Activated CD8-positive, alpha-beta memory T cell treated with anti-CD3 and anti-CD28 coated beads, Interleukin-2, amount 10 ng/mL, durations not matched to agents 7 days and 5 days (primary cell): Measurements from ENCODE around the gene BPI. TPM values are rescaled to one million over a fixed set of nuclear protein-coding genes. Genes with fewer than 3 reads are reported as not detected.

ENCODE experiments used
- ATAC-seq: fragments of 150-1000 bp; cut with Tn5 transposase; one replicate; pipeline ENCODE4 v1.10.0; 2021; ENCODE audit warnings: moderate library complexity
- CTCF ChIA-PET: fragments of 350-600 bp; sonication (Branson Sonifier 250); formaldehyde crosslinking; loops from one replicate; lab custom pipeline; 2021; ENCODE audit warnings: antibody characterized with exemption; lab: Charles Lee
- DNase-seq: peaks from one replicate; pipeline ENCODE4 v3.0.0-alpha.2; 2020
- H3K27ac Mint-ChIP-seq: one replicate; pipeline ENCODE4 v1.8.0; 2021; ENCODE audit warnings: mild to moderate bottlenecking, mixed read lengths
- H3K27me3 Mint-ChIP-seq: one replicate; pipeline ENCODE4 v1.8.0; 2021; ENCODE audit warnings: mixed read lengths
- H3K36me3 Mint-ChIP-seq: one replicate; pipeline ENCODE4 v1.8.0; 2021; ENCODE audit warnings: mild to moderate bottlenecking, mixed read lengths
- H3K4me1 Mint-ChIP-seq: one replicate; pipeline ENCODE4 v1.8.0; 2021; ENCODE audit warnings: mixed read lengths
- H3K4me3 Mint-ChIP-seq: one replicate; pipeline ENCODE4 v1.8.0; 2021; ENCODE audit warnings: mild to moderate bottlenecking, moderate library complexity, mixed read lengths
- H3K9me3 Mint-ChIP-seq: one replicate; pipeline ENCODE4 v1.8.0; 2022; ENCODE audit warnings: low read depth, mixed read lengths
- total RNA-seq, 2 experiments: library from RNA; stranded (reverse); gene quantifications; one replicate each; pipeline ENCODE4 v1.2.3, GENCODE V29; 2021

Gene BPI
- total RNA-seq, 2 experiments from 2014 or later, result not detected

DNA sequence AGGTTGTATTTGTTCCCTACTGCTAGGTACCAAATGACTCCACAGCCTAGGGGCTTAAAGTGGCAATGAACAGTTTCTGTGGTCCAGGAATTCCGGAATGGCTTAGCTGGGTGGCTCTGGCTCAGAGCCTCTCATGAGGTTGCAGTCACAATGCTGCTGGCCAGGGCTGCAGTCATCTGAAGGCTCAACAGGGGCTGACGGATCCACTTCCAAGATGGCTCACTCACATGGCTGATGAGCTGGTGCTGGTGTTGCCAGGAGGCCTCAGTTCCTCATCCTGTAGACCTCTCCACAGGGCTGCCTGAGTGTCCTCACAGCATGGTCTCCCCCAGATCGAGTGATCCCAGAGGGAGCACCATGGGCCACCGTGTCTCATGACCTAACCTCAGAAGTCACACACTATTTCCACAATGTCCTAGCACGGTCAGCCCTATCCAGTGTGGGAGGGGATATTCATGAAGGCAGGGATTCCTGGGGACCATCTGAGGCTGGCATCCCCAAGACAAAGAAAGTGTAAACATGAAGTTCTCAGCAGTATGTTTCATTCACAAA lies 19.0 kb upstream of the BPI start:
- peaks cover 15% of the 10 kb centered on the region for H3K27me3 Mint-ChIP-seq
- no peak for ATAC-seq
- no peaks in the 10 kb centered on the region for H3K36me3 Mint-ChIP-seq
- no peaks in the 10 kb centered on the region for H3K9me3 Mint-ChIP-seq
- no peak overlapping the region for H3K4me3 Mint-ChIP-seq
- H3K4me1 Mint-ChIP-seq, result peaks cover 3% of the 10 kb centered on the region
- H3K27ac Mint-ChIP-seq, result no peak overlapping the region
- CTCF ChIA-PET, result no interaction called here
- DNase-seq, result no peak

GRCh38 chr20:38286586-38287531 lies 17.1 kb upstream of the BPI start:
- H3K4me3 Mint-ChIP-seq, result no peak overlapping the region
- no peaks in the 10 kb centered on the region for H3K9me3 Mint-ChIP-seq
- H3K36me3 Mint-ChIP-seq, result no peaks in the 10 kb centered on the region
- ATAC-seq, result no peak
- peaks cover 3% of the 10 kb centered on the region for H3K4me1 Mint-ChIP-seq
- peaks cover 23% of the 10 kb centered on the region for H3K27me3 Mint-ChIP-seq
- no peak for DNase-seq
- no peak overlapping the region for H3K27ac Mint-ChIP-seq
- CTCF ChIA-PET, result no interaction called here

DNA sequence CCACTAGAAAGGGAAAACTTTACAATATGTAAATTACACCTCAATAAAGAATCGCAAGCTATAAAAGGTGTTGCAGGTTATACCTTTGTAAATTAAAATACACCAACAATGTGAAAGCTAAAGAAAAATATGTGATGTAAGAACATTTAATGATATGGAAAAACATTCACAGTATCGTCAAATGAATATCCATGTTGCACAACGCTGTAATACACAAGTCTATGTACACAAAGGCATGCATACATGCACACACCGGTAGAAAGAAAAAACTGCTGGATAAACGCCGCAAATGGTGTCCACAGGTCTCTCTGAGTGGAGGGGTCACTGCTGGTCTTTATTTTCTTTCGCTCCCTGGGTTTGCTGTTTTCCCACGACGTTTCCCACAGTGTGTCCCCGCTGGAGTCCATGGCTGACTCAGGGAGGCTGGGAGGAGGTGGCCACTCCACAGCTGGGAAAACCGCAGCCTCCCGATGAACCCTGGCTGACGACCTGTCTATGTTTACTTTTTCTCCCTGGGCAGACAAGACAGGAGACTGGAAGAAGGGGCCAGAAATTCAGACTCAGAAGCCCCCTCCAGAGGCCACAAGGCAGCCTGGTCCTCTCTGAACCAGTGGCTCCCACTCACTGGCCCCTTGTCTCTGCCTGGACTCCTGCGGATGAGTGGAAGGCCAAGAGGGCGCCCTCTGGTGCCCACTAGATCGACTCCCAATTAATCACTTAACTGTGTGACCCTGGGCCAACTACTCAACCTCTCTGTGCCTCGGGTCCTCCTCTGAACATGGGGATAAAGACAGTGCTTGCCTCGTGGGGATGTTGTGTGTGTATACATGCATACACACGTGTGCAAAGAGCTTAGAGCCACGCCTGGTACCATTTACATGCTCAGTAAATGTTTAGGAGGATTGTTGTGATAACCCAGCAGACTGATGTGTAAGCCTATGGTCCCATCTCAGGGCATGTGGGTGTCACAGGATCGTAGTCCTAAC lies 12.8 kb upstream of the BPI start:
- H3K4me3 Mint-ChIP-seq, result no peak overlapping the region

GRCh38 chr20:38291966-38292365 lies 12.0 kb upstream of the BPI start:
- Mint-ChIP-seq H3K27me3 (peaks cover 25% of the 10 kb centered on the region), H3K4me3 (no peak overlapping the region), H3K36me3 (no peaks in the 10 kb centered on the region), H3K4me1 (peaks cover 3% of the 10 kb centered on the region), H3K27ac (no peak overlapping the region), H3K9me3 (no peaks in the 10 kb centered on the region)
- DNase-seq, result no peak
- CTCF ChIA-PET, result no interaction called here
- ATAC-seq, result no peak

More for the DNA sequence above, 12.8 kb upstream of the BPI start:
- CTCF ChIA-PET, result interaction anchor here (1.3 kb wide), 1 partner anchor 11 kb away, joined by 5 read pairs; no protein-coding TSS in a partner anchor
- no peaks in the 10 kb centered on the region for H3K9me3 Mint-ChIP-seq
- peaks cover 28% of the 10 kb centered on the region for H3K27me3 Mint-ChIP-seq
- DNase-seq, result no peak
- no peaks in the 10 kb centered on the region for H3K36me3 Mint-ChIP-seq
- no peak overlapping the region for H3K27ac Mint-ChIP-seq
- peaks cover 3% of the 10 kb centered on the region for H3K4me1 Mint-ChIP-seq
- ATAC-seq, result no peak

GRCh38 chr20:38293491-38294065 lies 10.4 kb upstream of the BPI start:
- no peaks in the 10 kb centered on the region for H3K36me3 Mint-ChIP-seq
- H3K27me3 Mint-ChIP-seq, result peaks cover 14% of the 10 kb centered on the region
- H3K27ac Mint-ChIP-seq, result no peak overlapping the region
- H3K9me3 Mint-ChIP-seq, result no peaks in the 10 kb centered on the region
- H3K4me3 Mint-ChIP-seq, result no peak overlapping the region
- H3K4me1 Mint-ChIP-seq, result no peaks in the 10 kb centered on the region
- CTCF ChIA-PET, result no interaction called here
- ATAC-seq (no peak), DNase-seq (no peak)

GRCh38 chr20:38294076-38294591 lies 9.8 kb upstream of the BPI start:
- peaks cover 13% of the 10 kb centered on the region for H3K27me3 Mint-ChIP-seq
- no peak overlapping the region for H3K27ac Mint-ChIP-seq
- CTCF ChIA-PET, result no interaction called here
- no peak overlapping the region for H3K4me3 Mint-ChIP-seq
- no peak for ATAC-seq
- no peaks in the 10 kb centered on the region for H3K36me3 Mint-ChIP-seq
- no peak for DNase-seq
- no peaks in the 10 kb centered on the region for H3K4me1 Mint-ChIP-seq
- H3K9me3 Mint-ChIP-seq, result no peaks in the 10 kb centered on the region

DNA sequence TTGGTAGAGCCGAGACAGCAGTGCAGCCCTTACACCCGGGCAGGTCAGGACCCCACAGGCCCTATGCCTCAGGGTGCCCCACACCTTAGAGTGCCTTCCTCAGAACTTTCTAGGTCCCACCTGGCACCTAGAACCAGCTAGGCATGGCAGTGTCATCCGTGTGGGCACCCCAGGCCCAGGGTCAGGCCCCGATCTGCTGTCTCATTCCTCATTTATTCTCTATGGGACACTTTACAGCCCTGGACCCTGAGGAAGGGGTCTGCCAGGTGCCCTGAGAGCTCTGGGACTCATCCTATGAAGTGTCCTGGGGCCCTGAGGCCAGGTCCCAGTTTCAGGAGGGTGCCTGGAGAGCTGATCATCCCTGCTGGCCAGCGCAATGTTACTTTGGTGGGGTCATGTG lies 8.1 kb upstream of the BPI start:
- no peak for DNase-seq
- no peak overlapping the region for H3K27ac Mint-ChIP-seq
- peaks cover 12% of the 10 kb centered on the region for H3K27me3 Mint-ChIP-seq
- no peaks in the 10 kb centered on the region for H3K36me3 Mint-ChIP-seq
- no peaks in the 10 kb centered on the region for H3K4me1 Mint-ChIP-seq
- H3K4me3 Mint-ChIP-seq, result no peak overlapping the region
- H3K9me3 Mint-ChIP-seq, result no peaks in the 10 kb centered on the region
- ATAC-seq, result no peak
- CTCF ChIA-PET, result no interaction called here

GRCh38 chr20:38296433-38296832 lies 7.5 kb upstream of the BPI start:
- CTCF ChIA-PET, result no interaction called here
- H3K4me3 Mint-ChIP-seq, result no peak overlapping the region
- no peaks in the 10 kb centered on the region for H3K9me3 Mint-ChIP-seq
- no peaks in the 10 kb centered on the region for H3K36me3 Mint-ChIP-seq
- ATAC-seq, result no peak
- H3K27me3 Mint-ChIP-seq, result peaks cover 18% of the 10 kb centered on the region
- no peak for DNase-seq
- no peak overlapping the region for H3K27ac Mint-ChIP-seq
- no peaks in the 10 kb centered on the region for H3K4me1 Mint-ChIP-seq

DNA sequence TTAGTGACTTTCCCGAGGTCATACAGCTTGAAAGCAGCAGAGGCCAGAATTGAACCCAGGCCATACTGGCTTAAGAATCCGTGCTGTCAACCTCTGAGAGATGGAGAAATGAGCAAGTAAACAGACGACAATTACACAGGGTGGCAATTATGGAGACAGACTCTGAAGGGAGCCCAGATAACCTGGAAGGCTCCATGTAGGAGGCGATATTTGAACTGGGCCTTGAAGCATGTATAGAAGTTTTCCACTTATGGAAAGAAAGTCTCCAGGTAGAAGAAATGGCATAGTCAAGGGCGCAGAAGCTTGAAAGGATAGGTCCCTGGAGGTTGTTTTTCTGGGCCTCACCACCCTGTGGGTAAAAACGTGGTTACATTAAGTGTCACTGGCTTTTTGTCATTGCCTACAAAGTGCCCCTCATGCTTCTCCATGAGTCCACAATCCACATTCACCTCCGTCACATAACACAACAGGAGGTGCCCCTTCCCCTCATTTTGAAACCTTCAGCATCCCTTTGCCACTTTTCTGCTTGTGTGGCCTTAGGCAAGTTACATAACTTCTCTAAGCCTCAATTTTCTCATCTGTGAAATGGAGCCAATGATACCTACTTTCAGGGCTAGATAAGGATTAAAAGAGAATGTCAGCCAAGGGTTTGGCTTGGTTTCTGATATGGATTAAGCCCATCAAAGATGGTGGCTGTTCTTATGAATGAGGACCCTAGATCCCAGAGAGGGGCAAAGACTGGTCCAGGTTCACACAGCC lies 5.9 kb upstream of the BPI start:
- DNase-seq (no peak), ATAC-seq (no peak)
- H3K27me3 Mint-ChIP-seq, result peaks cover 26% of the 10 kb centered on the region
- H3K9me3 Mint-ChIP-seq, result no peaks in the 10 kb centered on the region
- no peaks in the 10 kb centered on the region for H3K36me3 Mint-ChIP-seq
- CTCF ChIA-PET, result no interaction called here
- no peaks in the 10 kb centered on the region for H3K4me1 Mint-ChIP-seq
- H3K27ac Mint-ChIP-seq, result no peak overlapping the region
- no peak overlapping the region for H3K4me3 Mint-ChIP-seq

GRCh38 chr20:38298768-38299288 lies 5.1 kb upstream of the BPI start:
- CTCF ChIA-PET, result no interaction called here
- H3K4me3 Mint-ChIP-seq, result no peak overlapping the region
- DNase-seq (no peak), ATAC-seq (no peak)
- no peak overlapping the region for H3K27ac Mint-ChIP-seq
- H3K4me1 Mint-ChIP-seq, result peaks cover 6% of the 10 kb centered on the region
- peaks cover 33% of the 10 kb centered on the region for H3K27me3 Mint-ChIP-seq
- H3K36me3 Mint-ChIP-seq, result no peaks in the 10 kb centered on the region
- no peaks in the 10 kb centered on the region for H3K9me3 Mint-ChIP-seq

DNA sequence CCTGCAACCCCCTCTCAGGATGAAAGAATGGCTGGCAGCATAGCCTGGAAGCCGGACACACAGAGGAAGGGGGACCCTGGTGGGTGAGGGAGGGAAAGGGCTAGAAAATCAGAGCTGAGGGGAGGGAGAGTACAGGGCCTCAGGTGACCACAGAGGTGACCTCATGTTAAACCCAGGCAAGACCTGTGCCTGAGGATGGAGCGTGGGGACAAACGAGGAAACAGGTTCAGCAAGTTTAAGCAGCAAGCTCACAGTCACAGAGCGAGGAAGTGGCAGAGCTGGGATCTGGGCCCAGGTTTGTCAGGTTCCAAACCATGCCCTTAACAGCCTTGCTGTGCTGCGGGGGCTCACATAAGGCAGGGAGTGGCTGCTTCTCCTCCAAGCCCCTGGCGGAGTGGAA lies 4.0 kb upstream of the BPI start:
- H3K36me3 Mint-ChIP-seq, result no peaks in the 10 kb centered on the region
- ATAC-seq (no peak), DNase-seq (no peak)
- no peaks in the 10 kb centered on the region for H3K9me3 Mint-ChIP-seq
- CTCF ChIA-PET, result no interaction called here
- no peak overlapping the region for H3K4me3 Mint-ChIP-seq
- H3K27me3 Mint-ChIP-seq, result peaks cover 42% of the 10 kb centered on the region
- H3K27ac Mint-ChIP-seq, result no peak overlapping the region
- H3K4me1 Mint-ChIP-seq, result peaks cover 17% of the 10 kb centered on the region

GRCh38 chr20:38300438-38300837 lies 3.5 kb upstream of the BPI start:
- no peaks in the 10 kb centered on the region for H3K36me3 Mint-ChIP-seq
- no peak for ATAC-seq
- H3K9me3 Mint-ChIP-seq, result no peaks in the 10 kb centered on the region
- CTCF ChIA-PET, result no interaction called here
- H3K27ac Mint-ChIP-seq, result no peak overlapping the region
- no peak for DNase-seq
- H3K27me3 Mint-ChIP-seq, result peaks cover 46% of the 10 kb centered on the region
- H3K4me3 Mint-ChIP-seq, result no peak overlapping the region
- H3K4me1 Mint-ChIP-seq, result peaks cover 17% of the 10 kb centered on the region
